Neural progenitor cell (in vitro differentiated cells): ENCODE data around the gene RBMS1. TPM values are rescaled to one million over a fixed set of nuclear protein-coding genes. Genes with fewer than 3 reads are reported as not detected.

Source experiments
- DNase-seq: peaks from one replicate; pipeline ENCODE4 v3.0.0-alpha.2; 2016; ENCODE audit warnings: low spot score
- H2AFZ ChIP-seq: fragments of 200-600 bp; sonication (generic); replicated peaks from 2 replicates; pipeline ENCODE4 v1.6.1; 2016; ENCODE audit warnings: antibody characterized with exemption
- H3F3A ChIP-seq: fragments of 200-600 bp; sonication (generic); 2 replicates; pipeline ENCODE4 v1.6.1; 2016; ENCODE audit warnings: antibody characterized with exemption, low read depth
- H3K27ac ChIP-seq: fragments of 200-600 bp; sonication (generic); 2 replicates; pipeline ENCODE4 v1.5.1; 2016; ENCODE audit warnings: mild to moderate bottlenecking
- H3K27me3 ChIP-seq: fragments of 200-600 bp; sonication (generic); 2 replicates; pipeline ENCODE4 v1.6.1; 2016; ENCODE audit warnings: mild to moderate bottlenecking, moderate library complexity
- H3K36me3 ChIP-seq: fragments of 200-600 bp; sonication (generic); 2 replicates; pipeline ENCODE4 v1.5.1; 2016
- H3K4me1 ChIP-seq: fragments of 200-600 bp; sonication (generic); 2 replicates; pipeline ENCODE4 v1.6.1; 2016; ENCODE audit warnings: mixed run types
- H3K4me2 ChIP-seq: fragments of 200-600 bp; sonication (generic); 2 replicates; pipeline ENCODE4 v1.6.1; 2016
- H3K4me3 ChIP-seq: fragments of 200-600 bp; sonication (generic); 2 replicates; pipeline ENCODE4 v1.5.1; 2016
- H3K79me2 ChIP-seq: fragments of 200-600 bp; sonication (generic); 2 replicates; pipeline ENCODE4 v1.6.1; 2016; ENCODE audit warnings: low read depth
- H3K9ac ChIP-seq: fragments of 200-600 bp; sonication (generic); 2 replicates; pipeline ENCODE4 v1.6.1; 2016
- H3K9me3 ChIP-seq: fragments of 200-600 bp; sonication (generic); 2 replicates; pipeline ENCODE4 v1.5.1; 2016; ENCODE audit warnings: low read depth
- H4K20me1 ChIP-seq: fragments of 200-600 bp; sonication (generic); 2 replicates; pipeline ENCODE4 v1.6.1; 2016; ENCODE audit warnings: low read depth
- H3K27ac Mint-ChIP-seq: 3 replicates; pipeline ENCODE4 v1.8.0; 2021; ENCODE audit warnings: mixed read lengths
- H3K27me3 Mint-ChIP-seq: 2 replicates; pipeline ENCODE4 v1.8.0; 2022; ENCODE audit warnings: low read depth, mild to moderate bottlenecking, inconsistent platforms, moderate library complexity, mixed read lengths; ENCODE audit not compliant: insufficient read depth
- H3K36me3 Mint-ChIP-seq: 3 replicates; pipeline ENCODE4 v1.8.0; 2021; ENCODE audit warnings: mixed read lengths
- H3K4me1 Mint-ChIP-seq: 3 replicates; pipeline ENCODE4 v1.8.0; 2021; ENCODE audit warnings: mixed read lengths
- H3K4me3 Mint-ChIP-seq: 3 replicates; pipeline ENCODE4 v1.8.0; 2021; ENCODE audit warnings: mild to moderate bottlenecking, moderate library complexity, mixed read lengths
- H3K9me3 Mint-ChIP-seq: 3 replicates; pipeline ENCODE4 v1.8.0; 2020; ENCODE audit warnings: mixed read lengths
- CTCF ChIP-seq: fragments of 200-600 bp; sonication (generic); IDR thresholded peaks from 2 replicates; pipeline ENCODE4 v1.5.1; 2017; ENCODE audit warnings: antibody characterized with exemption, mild to moderate bottlenecking
- EZH2 ChIP-seq: fragments of 200-600 bp; sonication (generic); IDR thresholded peaks from 2 replicates; pipeline ENCODE4 v1.6.1; 2017; ENCODE audit warnings: antibody characterized with exemption, mild to moderate bottlenecking, moderate library complexity
- EZH2phosphoT487 ChIP-seq: fragments of 200-600 bp; sonication (generic); IDR thresholded peaks from 2 replicates; pipeline ENCODE4 v1.6.1; 2017; ENCODE audit warnings: antibody characterized with exemption
- total RNA-seq: library from RNA; depleted of rRNA; stranded (reverse); fragments of >200 nt; gene quantifications from 2 replicates; pipeline ENCODE4 v1.2.3, GENCODE V29; 2015; ENCODE audit warnings: low replicate concordance

RBMS1 gene
- total RNA-seq, 1 donor from 2014 or later, result 101 TPM

- H3K4me2 ChIP-seq, result peak overlapping the region; percentile 68
- peaks cover 26% of the 10 kb centered on the region for H3F3A ChIP-seq
- H3K9ac ChIP-seq, result no peak overlapping the region
- no peaks in the 10 kb centered on the region for H3K27me3 Mint-ChIP-seq
- no peaks in the 10 kb centered on the region for H3K36me3 ChIP-seq
- H3K4me1 ChIP-seq, result peaks cover 43% of the 10 kb centered on the region
- H3K27ac Mint-ChIP-seq, result peak overlapping the region; percentile 7
- peak overlapping the region; percentile 16 for H3K27ac ChIP-seq
- no peaks in the 10 kb centered on the region for H3K9me3 ChIP-seq
- peak; percentile 70 for DNase-seq
- H3K4me1 Mint-ChIP-seq, result peaks cover 19% of the 10 kb centered on the region
- peak; percentile 82 for TF ChIP-seq EZH2phosphoT487
- TF ChIP-seq EZH2, result no peak
- peak overlapping the region; percentile 6 for H3K4me3 ChIP-seq
- H4K20me1 ChIP-seq, result peaks cover 29% of the 10 kb centered on the region
- peaks cover 3% of the 10 kb centered on the region for H3K36me3 Mint-ChIP-seq
- peaks cover 35% of the 10 kb centered on the region for H3K79me2 ChIP-seq
- H3K27me3 ChIP-seq, result no peaks in the 10 kb centered on the region
- no peak overlapping the region for H3K4me3 Mint-ChIP-seq
- H3K9me3 Mint-ChIP-seq, result no peaks in the 10 kb centered on the region
- no peak overlapping the region for H2AFZ ChIP-seq
These were observed 176.2 kb downstream of the RBMS1 start for GRCh38 chr2:160317181-160318099.

GRCh38 chr2:160315337-160315736 lies 178.3 kb downstream of the RBMS1 start:
- Histone ChIP-seq H3K4me3 (no peak overlapping the region), H4K20me1 (peaks cover 29% of the 10 kb centered on the region), H3K27me3 (no peaks in the 10 kb centered on the region), H3K4me1 (peaks cover 35% of the 10 kb centered on the region), H3K9me3 (no peaks in the 10 kb centered on the region), H3K27ac (no peak overlapping the region), H2AFZ (no peak overlapping the region), H3K36me3 (no peaks in the 10 kb centered on the region), H3F3A (peaks cover 26% of the 10 kb centered on the region), H3K9ac (no peak overlapping the region), H3K4me2 (no peak overlapping the region), H3K79me2 (peaks cover 21% of the 10 kb centered on the region)
- Mint-ChIP-seq H3K27me3 (no peaks in the 10 kb centered on the region), H3K4me1 (peaks cover 19% of the 10 kb centered on the region), H3K4me3 (no peak overlapping the region), H3K36me3 (peaks cover 7% of the 10 kb centered on the region), H3K9me3 (no peaks in the 10 kb centered on the region), H3K27ac (no peak overlapping the region)
- DNase-seq, result no peak
- TF ChIP-seq EZH2phosphoT487 (no peak), CTCF (no peak), EZH2 (no peak)

- no peaks in the 10 kb centered on the region for H3K27me3 Mint-ChIP-seq
- H3K9me3 Mint-ChIP-seq, result no peaks in the 10 kb centered on the region
- no peaks in the 10 kb centered on the region for H3K27me3 ChIP-seq
- TF ChIP-seq EZH2phosphoT487 (no peak), EZH2 (no peak), CTCF (no peak)
- peaks cover 10% of the 10 kb centered on the region for H3K4me1 Mint-ChIP-seq
- DNase-seq, result no peak
- H3K4me3 Mint-ChIP-seq, result no peak overlapping the region
- H3K27ac Mint-ChIP-seq, result no peak overlapping the region
- H3K27ac ChIP-seq, result no peak overlapping the region
- H2AFZ ChIP-seq, result no peak overlapping the region
- H3K4me3 ChIP-seq, result no peak overlapping the region
- H3K9ac ChIP-seq, result no peak overlapping the region
- peaks cover 4% of the 10 kb centered on the region for H4K20me1 ChIP-seq
- H3K4me1 ChIP-seq, result peaks cover 12% of the 10 kb centered on the region
- peaks cover 4% of the 10 kb centered on the region for H3K79me2 ChIP-seq
- no peaks in the 10 kb centered on the region for H3K9me3 ChIP-seq
- H3K4me2 ChIP-seq, result no peak overlapping the region
- H3F3A ChIP-seq, result no peaks in the 10 kb centered on the region
- no peaks in the 10 kb centered on the region for H3K36me3 ChIP-seq
- H3K36me3 Mint-ChIP-seq, result peaks cover 15% of the 10 kb centered on the region
These were observed 183.3 kb downstream of the RBMS1 start for GRCh38 chr2:160310118-160310828.
